ENCODE data around the gene SDK2. TPM values are rescaled to one million over a fixed set of nuclear protein-coding genes. Genes with fewer than 3 reads are reported as not detected.
A peak's percentile ranks its signal among the peaks of the same experiment; 100 is the strongest.

Gene SDK2
- total and polyA plus RNA-seq, 2 of the 8 experiments (the other 6 are each of a cell fraction or from before 2014, with no cell fraction given), result 3.9 to 4.1 TPM

GRCh38 chr17:73465953-73466230 is 178.4 kb downstream of the SDK2 start:
- WGBS, 2 experiments (ENCODE audit: extremely low coverage in 1 of 2, insufficient coverage in 1 of 2, insufficient read length in 1 of 2, insufficient replicate concordance in 2 of 2, low coverage in 1 of 2, low lambda C conversion rate in 2 of 2, missing lambda C conversion rate in 1 of 2), result 96% methylated on average over 2 of the region's 2 CpGs; no CpG with 5 or more reads in 1 of the 2 experiments
- no peak overlapping the region for H3K4ac ChIP-seq (replicated peaks; ENCODE audit: insufficient read length, low read depth, low read length)
- no peak for TF ChIP-seq CHD1 (IDR thresholded peaks at IDR 0.05; ENCODE audit: low read depth, low read length)
- no peak for TF ChIP-seq TBP (IDR thresholded peaks at IDR 0.05; ENCODE audit: low read depth, low read length)
- no peak for TF ChIP-seq MAFK (IDR thresholded peaks at IDR 0.05; ENCODE audit: low read depth, low read length)
- TF ChIP-seq TAF7 (optimal IDR thresholded peaks at IDR 0.05; ENCODE audit: borderline replicate concordance, low read depth, low read length), result no peak
- no peak for TF ChIP-seq MAX (IDR thresholded peaks at IDR 0.05)
- no peak for TF ChIP-seq RAD21 (IDR thresholded peaks at IDR 0.05 in 1 of 2, conservative IDR thresholded peaks at IDR 0.05 in 1 of 2; ENCODE audit: low read depth in 2 of 2, low read length in 2 of 2)
- TF ChIP-seq RBBP5 (IDR thresholded peaks at IDR 0.05; ENCODE audit: borderline replicate concordance, low read depth, low read length), result no peak
- no peak for TF ChIP-seq SIN3A (conservative IDR thresholded peaks at IDR 0.05 in 1 of 2, IDR thresholded peaks at IDR 0.05 in 1 of 2; ENCODE audit: low read depth in 1 of 2, low read length in 2 of 2)
- no peak for TF ChIP-seq RXRA (IDR thresholded peaks at IDR 0.05; ENCODE audit: insufficient read depth, low read depth, low read length)
- TF ChIP-seq KDM4A (IDR thresholded peaks at IDR 0.05; ENCODE audit: low read depth, low read length, severe bottlenecking), result no peak
- TF ChIP-seq EP300 (IDR thresholded peaks at IDR 0.05; ENCODE audit: borderline replicate concordance in 1 of 2, low read depth in 2 of 2, low read length in 2 of 2), result no peak
- TF ChIP-seq SUZ12 (IDR thresholded peaks at IDR 0.05; ENCODE audit: low read length), result no peak

More at GRCh38 chr17:73465953-73466230, 178.4 kb downstream of the SDK2 start:
- H4K5ac ChIP-seq (ENCODE audit: insufficient read length, low read depth, low read length), result no peak overlapping the region
- no peaks in the 10 kb centered on the region for H3K36me3 ChIP-seq (ENCODE audit: control insufficient read depth in 2 of 4, insufficient read depth in 4 of 4, low read length in 3 of 4)
- H4K91ac ChIP-seq (replicated peaks; ENCODE audit: insufficient read length, low read length), result peak overlapping the region; percentile 17
- no peak overlapping the region for H2BK20ac ChIP-seq (ENCODE audit: low read length)
- no peak overlapping the region for H3K56ac ChIP-seq (replicated peaks; ENCODE audit: insufficient read length, low read depth, low read length)
- H2AK5ac ChIP-seq (ENCODE audit: low read depth, low read length), result no peak overlapping the region
- no peaks in the 10 kb centered on the region; a peak in 1 of 4 replicates for H3K9me3 ChIP-seq (ENCODE audit: insufficient read depth in 2 of 2, low read depth in 1 of 2, low read length in 1 of 2)
- H3K27ac ChIP-seq (ENCODE audit: low read depth, low read length), result no peak overlapping the region
- H3K18ac ChIP-seq (ENCODE audit: extremely low read depth, low read length), result no peak overlapping the region
- no peaks in the 10 kb centered on the region for H3K27me3 ChIP-seq (replicated peaks in 1 of 4; ENCODE audit: control insufficient read depth in 3 of 4, extremely low read depth in 1 of 4, insufficient read depth in 3 of 4, low read length in 3 of 4)
- FAIRE-seq (no peak), DNase-seq (ENCODE audit: low read depth in 1 of 2, low spot score in 2 of 2) (no peak)
- H3K23me2 ChIP-seq (ENCODE audit: low read depth, low read length), result peaks cover 5% of the 10 kb centered on the region; the same call in 1 of the 2 replicates
- no peak overlapping the region for H3K9ac ChIP-seq (replicated peaks in 1 of 4; ENCODE audit: extremely low read depth in 1 of 4, low read depth in 3 of 4, low read length in 3 of 4)
- POLR2A ChIA-PET (ENCODE audit: partially characterized antibody), result no interaction called here
- 0 out of 2 replicates have a peak overlapping the region, but pooled peaks have one; percentile 50 for H2BK12ac ChIP-seq (ENCODE audit: low read depth, low read length)
- H2BK5ac ChIP-seq (ENCODE audit: low read depth, low read length), result no peak overlapping the region
- no peaks in the 10 kb centered on the region for H3K79me2 ChIP-seq (ENCODE audit: control insufficient read depth in 1 of 2, insufficient read depth in 2 of 2, low read length in 2 of 2)
- no peaks in the 10 kb centered on the region for H3K79me1 ChIP-seq (ENCODE audit: low read depth, low read length)
- no peak overlapping the region for H2BK120ac ChIP-seq (replicated peaks; ENCODE audit: low read depth, low read length)
- no peak overlapping the region for H3K14ac ChIP-seq (ENCODE audit: insufficient read length)
- H3K4me1 ChIP-seq (replicated peaks in 1 of 4; ENCODE audit: control insufficient read depth in 3 of 4, insufficient read depth in 4 of 4, low read length in 3 of 4), result 0 out of 7 replicates have a peak, but pooled peaks cover 0 to 4% (median 0%) of the 10 kb centered on the region in 4 experiments
- no peak overlapping the region for H3K4me2 ChIP-seq (ENCODE audit: insufficient read depth in 1 of 2, low read depth in 2 of 2, low read length in 2 of 2)
- peaks cover 0 to 2% of the 10 kb centered on the region in 2 experiments for H4K20me1 ChIP-seq (replicated peaks in 1 of 2; ENCODE audit: control insufficient read depth in 1 of 2, insufficient read depth in 2 of 2, low read length in 2 of 2)
- H4K8ac ChIP-seq (ENCODE audit: extremely low read depth, insufficient read depth, low read length), result no peak overlapping the region
- no peak overlapping the region for H2BK15ac ChIP-seq (ENCODE audit: low read length)
- CTCF ChIA-PET (ENCODE audit: partially characterized antibody), result interaction anchor here (1.3 kb wide), 1 partner anchor 36 kb away, joined by 3 read pairs; no protein-coding TSS in a partner anchor
- no peak overlapping the region for H3K23ac ChIP-seq (ENCODE audit: insufficient read length)
- no peak overlapping the region for H3K4me3 ChIP-seq (ENCODE audit: extremely low read depth in 1 of 4, insufficient read depth in 2 of 4, low read depth in 3 of 4, low read length in 4 of 4)
- no peak overlapping the region for H2AFZ ChIP-seq (ENCODE audit: low read length)
